Limb (tissue), 2 donors: ENCODE data around the gene CPNE2.
"Not testable (repeated sequence)": the region's sequence is repeated elsewhere in the genome, so short reads cannot be mapped to it uniquely, and the experiment has no call there.

Experiments used
- DNase-seq, 2 donors: peaks; one replicate each; pipeline ENCODE4 v3.0.0-alpha.2; 2016; ENCODE audit errors: extremely low spot score in 2 of 2

CPNE2 gene

DNA sequence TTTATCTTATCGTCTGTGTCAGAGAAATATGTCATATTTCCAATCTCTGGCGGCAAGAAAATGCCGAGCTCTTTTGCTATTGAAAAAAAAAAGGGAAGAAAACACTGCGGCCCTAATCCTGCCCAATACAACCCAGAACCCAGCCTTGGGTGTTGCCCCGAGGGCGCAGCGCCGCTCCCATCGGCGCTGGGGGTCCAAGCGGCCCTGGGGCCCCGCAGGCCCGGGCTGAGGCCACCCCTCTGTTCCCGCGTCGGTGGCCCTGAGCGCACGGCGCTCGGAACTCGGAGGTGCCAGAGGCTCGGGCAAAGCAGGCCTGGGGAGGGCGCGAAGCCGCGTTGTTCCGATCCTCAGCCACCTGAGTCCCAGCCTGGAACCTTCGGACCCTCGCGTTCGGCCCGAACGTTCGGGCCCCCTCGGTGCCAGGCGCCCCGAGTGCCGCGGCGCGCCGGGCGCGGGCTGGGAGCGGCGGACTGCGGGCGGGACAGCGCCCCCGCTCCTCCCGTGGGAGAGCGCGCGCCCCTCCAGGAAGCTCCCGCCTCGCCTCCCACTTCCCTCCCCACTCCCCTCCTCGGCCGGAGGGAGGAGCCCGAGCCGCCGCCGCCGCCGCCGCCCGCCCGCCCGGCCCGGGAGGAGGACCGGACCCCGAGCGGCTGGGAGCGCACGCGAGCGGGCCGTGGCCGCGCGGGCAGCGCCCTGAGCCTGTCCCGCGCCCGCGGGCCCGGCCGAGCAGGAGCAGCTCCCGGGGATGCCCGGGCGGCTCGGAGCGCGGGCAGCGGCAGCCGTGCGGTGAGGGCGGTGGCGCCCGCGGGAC is at the start of gene CPNE2:
Gene CPNE2 (plus strand): TSS at position 609 of the 811 bp plus-strand sequence. CDS start 18,160 bp downstream, outside the sequence.
- peak in 1 of 2 donors; percentile 83 for DNase-seq

DNA sequence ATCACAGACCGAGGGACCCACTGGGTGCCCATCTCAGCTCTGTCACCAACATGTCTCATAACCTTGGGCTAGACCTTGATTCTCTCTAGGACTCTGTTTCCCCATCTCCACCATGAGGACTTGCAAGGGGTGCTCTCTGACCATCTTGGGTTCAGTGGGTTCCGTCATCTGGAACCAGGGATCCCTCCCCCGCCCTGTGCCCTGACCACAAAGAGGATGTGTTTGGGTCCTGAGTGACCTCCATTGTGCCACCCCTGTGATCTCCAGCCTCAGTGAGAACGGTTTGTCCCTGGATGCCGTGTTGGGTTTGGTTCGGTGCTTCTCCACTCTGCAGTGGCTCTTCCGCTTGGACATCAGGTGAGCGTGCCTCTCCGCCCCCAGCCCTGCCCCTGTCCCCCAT is 49.1 kb upstream of the CPNE2 start:
- no peak for DNase-seq

DNA sequence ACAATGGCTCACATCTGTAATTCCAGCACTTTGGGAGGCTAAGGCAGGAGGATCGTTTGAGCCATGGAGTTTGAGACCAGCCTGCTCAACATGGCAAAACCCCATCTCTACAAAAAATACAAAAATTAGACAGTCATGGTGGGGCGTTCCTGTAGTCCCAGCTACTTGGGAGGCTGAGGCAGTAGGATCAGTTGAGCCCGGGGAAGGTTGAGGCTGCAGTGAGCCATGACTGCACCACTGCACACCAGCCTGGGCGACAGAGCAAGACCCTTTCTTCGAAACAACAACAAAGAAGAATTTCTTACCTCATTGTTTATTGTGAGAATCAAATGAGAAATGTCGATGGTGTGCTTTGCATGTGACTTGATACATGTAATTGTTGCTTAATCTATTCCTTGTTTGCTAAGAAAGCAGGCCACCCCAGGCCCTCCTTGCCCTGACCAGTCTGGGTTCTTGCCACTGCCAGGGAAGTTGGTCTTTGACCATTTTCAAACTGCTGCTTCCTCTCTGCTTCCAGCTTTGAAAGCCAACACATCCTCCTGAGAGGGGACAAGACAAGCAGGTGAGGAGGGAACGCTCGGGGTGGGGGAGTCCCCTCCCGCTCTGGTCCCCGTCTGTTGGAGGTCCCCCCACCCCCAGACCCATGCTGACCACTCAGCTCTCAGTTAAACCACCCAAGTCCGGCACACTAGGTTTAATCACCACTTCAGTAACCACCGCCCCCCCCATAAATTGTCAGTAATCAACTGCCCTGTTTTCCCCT is 47.3 kb upstream of the CPNE2 start:
- no peak for DNase-seq

DNA sequence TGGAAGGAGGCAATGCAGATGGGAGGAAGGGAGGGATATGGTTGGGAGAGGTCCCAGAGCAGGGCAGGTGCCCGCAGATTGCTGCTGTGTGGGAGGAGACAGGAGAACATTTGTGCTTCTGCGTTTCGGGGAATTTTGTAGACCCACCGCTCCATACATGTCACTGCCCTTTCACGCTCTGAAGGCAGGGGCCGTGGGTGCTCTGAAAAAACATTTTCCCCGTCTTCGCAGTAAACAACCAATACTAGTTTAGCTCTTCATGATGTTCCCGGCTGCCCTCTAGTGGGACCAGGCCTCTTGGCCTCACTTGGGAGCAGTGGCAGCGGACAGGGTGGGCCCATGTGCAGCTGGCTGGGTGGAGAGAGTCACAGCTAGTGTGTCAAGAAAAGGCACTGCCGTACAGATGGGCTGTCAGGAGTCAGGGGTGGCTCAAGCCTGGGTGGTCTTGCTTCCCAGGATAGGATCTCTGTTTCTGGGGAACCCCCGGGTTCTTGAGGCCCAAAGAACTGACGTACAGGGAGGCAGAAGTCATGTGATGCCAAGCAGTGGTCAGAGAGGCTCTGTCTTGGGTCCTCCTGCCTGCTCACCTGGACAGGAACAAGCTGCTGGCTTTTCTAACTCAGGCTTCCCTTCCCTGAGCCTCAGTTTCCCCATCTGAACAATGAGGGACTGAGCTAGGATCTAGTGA is 46.5 kb upstream of the CPNE2 start:
- DNase-seq, result peak; percentile 64 to 78

DNA sequence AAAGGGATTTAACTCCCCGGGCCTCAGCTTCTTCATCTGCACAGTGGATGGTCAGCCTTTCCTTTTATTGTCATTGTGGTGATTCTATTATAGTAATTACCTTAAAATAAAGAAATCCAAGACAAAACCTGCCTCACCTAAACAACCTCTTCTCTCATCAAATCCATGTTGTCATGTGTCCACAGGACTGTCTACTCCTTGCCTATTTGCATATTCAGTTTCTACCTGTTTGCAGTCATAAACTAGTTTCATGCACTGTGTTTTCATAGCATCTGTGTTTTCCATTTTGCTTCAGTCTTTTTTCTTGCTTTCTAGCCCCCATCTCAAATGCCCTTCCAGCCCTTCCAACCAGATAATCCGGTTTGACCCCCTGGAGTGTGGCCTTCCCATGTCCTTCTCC is 44.3 kb upstream of the CPNE2 start:
- DNase-seq, result no peak

DNA sequence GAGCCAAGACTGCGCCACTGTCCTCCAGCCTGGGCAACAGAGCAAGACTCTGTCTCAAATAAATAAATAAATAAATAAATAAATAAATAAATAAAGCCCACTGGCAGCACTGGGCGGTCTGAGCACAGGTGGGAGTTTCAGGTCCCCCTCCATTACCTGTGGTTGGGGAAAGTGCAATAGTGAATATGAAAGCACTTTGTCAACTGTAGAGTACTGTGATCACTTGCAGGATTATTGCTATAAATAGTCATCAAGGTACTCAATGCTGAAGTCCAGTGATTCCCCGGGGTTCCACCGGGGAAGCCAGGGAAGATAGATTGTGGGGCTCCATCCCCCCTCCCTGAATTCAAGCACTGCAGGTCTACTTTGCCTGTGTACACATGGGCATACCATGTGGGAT is 42.7 kb upstream of the CPNE2 start:
- no peak for DNase-seq

DNA sequence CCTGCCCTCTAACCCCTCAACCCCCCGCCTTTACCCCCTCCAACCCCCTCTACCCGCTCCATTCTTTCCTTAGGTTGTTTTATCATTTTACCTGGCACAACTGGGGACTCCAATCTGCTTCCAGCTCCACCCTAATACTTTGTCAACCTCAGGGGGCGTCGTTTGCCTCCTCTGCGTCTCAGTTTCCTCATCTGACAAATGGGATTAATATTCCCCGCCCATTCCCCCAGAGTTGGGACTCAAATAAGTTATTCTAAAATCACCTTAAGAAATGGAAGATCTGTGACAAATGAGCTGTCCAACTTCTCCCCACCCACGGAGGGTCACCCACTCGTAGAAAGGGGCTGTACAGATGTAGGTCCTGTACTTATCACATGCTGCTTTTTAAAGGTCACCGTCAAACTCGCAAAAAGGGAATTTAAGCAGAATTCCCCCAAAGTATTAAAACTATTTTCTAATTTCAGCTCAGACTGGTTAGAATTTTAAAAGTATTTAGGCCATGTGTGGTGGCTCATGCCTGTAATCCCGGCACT is 40.6 kb upstream of the CPNE2 start:
- DNase-seq, result no peak

DNA sequence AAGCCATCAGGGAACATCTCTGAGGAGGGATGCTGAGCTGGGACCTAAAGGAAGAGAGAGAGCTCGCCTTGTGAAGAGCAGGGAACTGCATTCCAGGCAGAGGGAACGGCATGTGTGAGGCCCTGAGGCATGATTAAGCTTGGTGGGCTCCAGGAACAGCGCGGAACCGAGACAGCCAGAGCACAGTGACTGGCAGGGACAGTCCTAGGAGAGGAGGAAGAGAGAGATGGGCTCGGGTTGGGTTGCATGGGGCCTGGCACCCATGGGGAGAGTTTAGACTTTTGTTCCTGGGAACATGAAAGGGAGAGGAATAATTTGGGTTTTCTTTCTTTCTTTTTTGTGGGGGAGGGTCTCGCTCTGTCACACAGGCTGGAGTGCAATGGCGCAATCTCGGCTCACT is 39.2 kb upstream of the CPNE2 start:
- DNase-seq, result no peak

DNA sequence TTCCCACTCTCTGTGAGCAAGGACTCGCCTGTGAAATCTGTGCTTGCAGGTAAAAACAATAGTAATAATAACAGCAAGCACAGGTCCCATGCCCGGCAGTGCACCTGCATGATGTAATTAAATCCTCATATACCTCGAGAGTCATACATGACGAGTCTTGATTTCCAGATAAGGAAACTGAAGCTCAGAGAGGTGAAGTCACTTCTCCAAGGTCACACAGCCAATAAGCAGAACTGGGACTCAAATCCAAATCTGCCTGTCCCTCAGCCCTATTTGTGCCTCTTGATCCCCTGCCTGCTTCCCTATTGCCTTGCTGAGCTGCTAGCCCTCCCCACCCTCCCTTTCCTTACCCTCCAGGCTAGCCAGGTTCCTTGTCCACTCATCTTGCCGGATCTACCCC is 38.0 kb upstream of the CPNE2 start:
- no peak for DNase-seq

DNA sequence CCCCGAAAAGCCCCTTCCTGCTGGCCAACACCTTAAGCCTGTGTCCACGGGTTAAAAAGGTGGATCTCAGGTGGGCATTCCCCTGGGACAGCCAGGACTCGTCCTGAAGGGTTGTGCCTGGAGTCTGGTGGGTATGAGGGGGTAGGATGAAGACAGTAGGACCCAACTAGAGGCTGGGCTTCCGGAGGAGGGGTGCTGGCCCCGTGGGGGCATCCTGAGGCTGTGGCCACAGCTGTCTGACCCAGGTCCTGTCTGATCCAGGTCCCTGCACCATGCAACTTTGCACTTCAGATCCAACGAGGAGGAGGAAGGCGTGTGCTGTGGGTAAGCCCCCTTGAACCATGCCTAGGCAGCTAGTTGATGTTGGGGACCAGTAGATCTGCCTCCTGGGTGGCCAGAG is 37.6 kb upstream of the CPNE2 start:
- no peak for DNase-seq

DNA sequence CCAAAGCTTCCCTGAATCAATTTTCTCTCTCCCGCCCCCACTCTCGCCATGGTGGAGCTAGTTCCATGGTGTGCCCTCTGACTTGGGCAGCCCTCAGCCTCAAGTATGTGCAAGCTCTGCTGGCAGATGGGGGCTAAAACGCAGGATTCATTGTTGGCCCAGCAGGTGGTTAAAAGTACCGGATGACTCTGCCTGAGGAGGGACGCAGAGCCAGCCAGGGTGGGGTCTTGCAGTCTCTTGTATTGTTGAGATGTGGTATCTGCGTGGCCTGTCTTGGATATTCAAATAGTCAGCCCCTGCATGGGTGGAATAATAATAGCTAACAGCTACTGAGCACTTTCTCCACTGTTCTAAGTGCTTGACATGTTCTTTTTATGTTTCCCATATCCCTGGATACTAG is 36.7 kb upstream of the CPNE2 start:
- no peak for DNase-seq

DNA sequence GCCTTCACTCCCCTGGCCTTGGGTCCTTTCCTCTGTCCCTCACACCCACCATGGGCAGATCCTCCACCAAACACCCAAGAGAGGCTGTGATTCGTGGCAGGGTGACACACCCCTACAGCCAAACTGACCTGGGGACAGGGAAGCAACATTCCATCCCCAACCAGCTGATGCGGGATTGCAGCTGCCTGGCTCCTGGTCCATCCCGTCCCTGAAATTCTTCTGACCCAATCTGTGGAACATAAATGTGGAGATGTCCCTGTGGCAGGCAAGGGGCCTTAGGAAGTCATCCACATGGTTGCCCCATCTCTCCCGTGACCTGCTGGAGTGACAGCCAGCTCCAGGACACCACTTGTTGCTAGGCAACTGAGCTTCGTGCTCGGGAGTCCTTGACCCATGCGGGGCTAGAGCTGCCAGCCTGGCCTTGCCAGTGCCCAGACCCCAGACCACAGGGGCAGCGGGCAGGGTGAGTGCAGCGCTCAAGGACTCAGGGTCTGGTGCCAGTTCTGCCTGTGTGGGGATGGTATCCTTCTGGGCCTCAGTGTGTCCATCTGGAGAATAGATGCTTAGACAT is 34.0 kb upstream of the CPNE2 start:
- DNase-seq, result no peak

DNA sequence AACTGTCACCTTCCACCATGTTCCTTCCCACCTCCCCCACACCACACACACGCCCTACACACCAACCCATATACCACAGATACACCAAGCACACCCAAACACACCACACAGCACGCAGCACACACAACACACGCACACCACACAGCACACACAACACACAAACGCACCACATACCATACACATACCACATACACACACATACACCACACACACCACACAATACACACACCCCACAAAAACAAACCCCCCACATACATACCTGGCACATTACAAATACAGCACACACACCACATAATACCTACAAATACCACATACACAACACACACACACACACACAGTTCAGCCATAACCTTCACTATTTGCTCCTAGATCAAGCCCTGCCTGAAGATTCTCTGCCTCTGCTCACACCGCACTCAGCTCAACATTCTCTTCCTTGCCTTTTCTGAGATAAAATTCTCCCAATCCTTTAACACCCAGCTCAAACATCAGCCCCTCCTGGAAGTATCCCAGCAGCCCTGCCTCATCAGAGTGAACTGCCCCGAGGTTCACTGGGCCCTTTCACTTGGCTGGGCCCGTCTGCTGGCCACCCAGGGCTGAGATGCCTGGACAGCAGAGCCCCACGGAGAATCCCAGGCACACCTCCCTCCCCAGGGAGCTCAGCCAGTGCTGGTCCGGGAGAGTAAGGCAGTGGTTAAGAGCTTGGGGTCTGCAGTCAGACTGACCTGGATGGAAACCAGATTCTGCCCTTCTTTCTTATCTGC is 31.9 kb upstream of the CPNE2 start:
- no peak for DNase-seq

DNA sequence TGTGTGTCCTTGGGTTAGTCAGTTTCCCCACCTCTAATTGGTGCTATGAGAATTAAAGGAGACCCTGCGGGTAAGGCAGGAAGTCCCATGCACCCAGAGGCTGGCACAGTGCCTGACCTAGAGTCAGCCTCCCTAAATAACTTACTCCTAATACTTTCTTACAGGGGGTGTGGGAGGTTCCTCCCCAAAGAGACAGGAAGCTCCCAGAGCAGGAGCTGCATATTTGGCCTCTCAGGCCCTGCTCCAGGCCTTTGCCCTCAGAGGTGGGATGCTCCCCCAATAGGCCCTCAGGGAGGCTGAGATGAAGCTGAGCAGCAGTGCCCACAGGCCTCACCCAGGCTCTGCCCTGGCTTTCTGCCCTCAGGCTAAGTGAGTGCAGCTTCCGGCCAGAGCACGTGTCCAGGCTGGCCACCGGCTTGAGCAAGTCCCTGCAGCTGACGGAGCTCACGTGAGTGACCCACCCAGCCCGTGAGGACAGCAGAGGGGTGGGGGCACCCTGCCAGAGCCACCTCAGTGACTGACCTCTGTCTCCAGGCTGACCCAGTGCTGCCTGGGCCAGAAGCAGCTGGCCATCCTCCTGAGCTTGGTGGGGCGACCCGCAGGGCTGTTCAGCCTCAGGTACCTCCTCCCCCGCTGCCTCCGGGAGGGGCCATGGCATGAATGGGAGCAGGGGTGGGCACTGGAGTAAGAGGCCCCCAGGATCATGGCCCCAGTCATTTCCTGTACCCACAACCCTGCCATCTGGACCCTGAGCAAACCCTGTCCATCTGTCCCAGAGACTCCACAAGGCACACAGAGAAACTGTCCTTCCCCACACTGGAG is 31.1 kb upstream of the CPNE2 start:
- no peak for DNase-seq

DNA sequence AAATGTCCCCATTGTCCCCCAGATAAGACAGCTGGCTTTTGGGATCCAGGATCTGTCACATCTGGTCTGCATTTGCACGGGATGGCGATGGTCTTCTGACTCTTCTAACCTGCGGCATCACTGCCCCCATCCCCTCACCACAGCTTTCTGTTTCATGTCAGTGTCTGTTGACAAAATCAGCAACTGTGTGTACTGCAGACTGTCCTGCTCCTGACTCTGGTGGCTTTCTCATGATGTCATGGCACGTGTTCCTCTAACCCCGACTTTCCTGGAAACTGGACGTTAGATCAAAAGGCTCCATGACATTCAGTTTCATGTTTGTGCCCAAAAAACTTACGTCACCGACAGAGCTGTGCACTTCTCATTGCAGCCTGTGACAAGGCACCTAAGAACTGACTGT is 30.1 kb upstream of the CPNE2 start:
- DNase-seq, result peak in 1 of 2 donors; percentile 14

DNA sequence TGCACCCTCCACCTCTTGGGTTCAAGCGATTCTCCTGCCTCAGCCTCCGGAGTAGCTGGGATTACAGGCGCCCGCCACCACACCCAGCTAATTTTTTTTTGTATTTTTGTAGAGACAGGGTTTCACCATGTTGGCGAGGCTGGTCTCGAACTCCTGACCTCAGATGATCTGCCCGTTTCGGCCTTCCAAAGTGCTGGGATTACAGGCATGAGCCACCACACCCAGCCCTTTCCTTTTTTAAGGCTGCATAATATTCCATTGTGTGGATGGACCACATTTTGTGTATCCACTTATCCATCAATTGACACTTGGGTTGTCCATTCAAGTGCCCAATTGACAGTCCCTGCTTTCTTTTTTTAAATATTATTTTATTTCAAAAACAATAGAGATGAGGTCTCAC is 29.2 kb upstream of the CPNE2 start:
- not testable (repeated sequence) for DNase-seq

DNA sequence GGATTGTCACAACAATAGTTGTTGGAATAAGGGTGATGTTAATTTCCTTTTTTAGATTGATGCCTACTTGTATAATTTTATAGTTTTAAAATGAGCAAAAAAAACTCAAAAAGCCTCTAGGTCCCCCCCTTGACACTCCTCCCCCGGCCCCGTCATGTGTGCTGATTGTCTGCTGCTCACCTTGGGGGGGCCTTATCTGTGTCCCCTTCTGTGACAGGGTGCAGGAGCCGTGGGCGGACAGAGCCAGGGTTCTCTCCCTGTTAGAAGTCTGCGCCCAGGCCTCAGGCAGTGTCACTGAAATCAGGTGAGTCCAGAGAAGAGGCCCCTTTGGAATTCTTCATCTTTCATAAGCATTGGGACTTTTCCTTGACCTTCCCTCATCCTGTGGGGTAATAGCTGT is 27.4 kb upstream of the CPNE2 start:
- no peak for DNase-seq

DNA sequence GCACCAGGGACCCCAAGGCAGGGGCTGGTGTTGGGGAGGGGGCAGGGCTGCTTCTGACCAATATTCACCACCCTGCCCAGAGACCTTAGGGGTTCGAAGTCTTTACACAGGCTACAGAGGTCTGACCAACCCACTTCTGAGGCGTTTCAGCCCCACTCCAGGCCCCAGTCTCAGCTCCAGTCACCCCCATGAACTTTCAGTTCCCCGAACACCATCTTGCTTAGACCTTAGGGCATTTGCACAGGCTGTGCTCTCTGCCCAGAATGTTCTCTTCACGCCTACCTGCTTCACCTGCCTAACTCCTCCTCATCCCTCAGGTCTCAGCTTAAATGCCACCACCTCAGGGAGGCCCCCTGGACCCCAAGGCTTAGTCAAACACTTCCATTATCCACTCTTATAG is 25.8 kb upstream of the CPNE2 start:
- no peak for DNase-seq

DNA sequence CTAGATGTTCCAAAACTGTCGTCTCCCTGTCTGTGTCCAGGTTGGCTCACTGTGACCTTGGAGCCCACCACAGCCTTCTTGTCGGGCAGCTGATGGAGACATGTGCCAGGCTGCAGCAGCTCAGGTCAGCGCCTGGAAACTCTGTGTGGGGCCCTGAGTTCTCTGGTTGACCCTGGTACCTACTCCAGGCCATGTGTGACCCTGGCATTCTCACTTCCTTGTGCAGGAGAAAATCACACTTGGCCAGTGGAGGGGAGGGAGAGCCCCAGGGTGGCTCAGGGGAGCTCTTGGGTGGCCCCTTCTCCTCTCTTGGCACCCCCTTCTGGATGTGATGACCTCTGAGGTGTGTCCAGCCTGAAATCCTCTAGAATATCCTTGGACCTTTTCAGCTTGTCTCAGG is 25.0 kb upstream of the CPNE2 start:
- no peak for DNase-seq

DNA sequence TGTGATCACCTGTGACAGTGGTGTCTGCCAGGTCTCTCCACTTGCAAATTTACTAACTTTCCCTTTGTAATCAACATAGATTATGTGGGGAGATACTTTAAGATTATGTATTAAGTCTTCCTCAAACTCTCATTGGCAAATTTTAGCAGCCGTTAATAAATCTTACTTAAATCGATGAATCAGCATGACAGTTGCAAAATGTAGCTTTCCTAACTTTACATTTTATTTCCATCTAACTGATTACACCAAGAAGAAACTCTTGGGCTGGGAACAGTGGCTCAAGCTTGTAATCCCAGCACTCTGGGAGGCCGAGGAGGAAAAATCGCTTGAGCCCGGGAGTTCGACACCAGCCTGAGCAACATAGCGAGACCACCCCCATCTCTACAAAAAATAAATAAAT is 23.3 kb upstream of the CPNE2 start:
- DNase-seq, result no peak
